ENCODE data around the gene CCDC91. TPM values are rescaled to one million over a fixed set of nuclear protein-coding genes. Genes with fewer than 3 reads are reported as not detected.

The CCDC91 gene
- total and polyA plus RNA-seq, 9 of the 15 experiments (the other 6 are each of a cell fraction or from before 2014, with no cell fraction given) = 10.1 to 31.1 (median 26.3) TPM

DNA sequence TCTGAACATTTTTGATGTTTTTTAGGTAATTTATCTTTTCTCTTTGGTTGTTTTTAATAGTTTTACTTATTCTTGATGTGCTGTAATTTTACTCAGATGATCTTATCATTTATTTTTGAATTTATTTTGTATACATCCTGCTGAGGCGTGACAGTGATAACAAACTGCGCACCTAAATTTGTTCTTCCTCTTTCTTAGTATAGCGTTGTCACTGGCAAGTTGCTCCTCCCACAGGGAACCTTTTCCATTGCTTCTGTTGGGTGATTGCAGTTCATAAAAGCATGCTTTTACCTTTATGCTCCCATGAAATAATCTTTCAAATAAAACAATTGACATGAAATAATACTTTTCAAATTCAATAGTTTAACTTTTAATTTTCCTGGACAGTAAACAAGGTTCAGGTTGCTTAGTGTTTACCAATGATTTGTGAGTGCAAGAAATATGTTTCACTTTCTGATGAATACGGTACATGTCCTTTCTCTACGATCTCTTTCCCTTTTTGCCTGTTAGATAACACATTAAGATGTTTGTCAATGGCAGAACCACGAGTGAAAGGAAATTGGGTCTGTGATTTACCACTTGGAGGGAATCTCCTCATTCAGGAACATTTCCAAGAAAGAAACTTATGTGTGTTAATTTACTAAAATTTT, 223.3 kb downstream of the CCDC91 start:
- peak in 2 of 4 experiments; percentile 20 to 39 for DNase-seq (ENCODE audit: extremely low read depth in 1 of 4, low spot score in 3 of 4)
- in situ Hi-C loops (cut with MboI) (no loop called here), intact Hi-C loops (cut with micrococcal nuclease) (no loop called here)
- Histone ChIP-seq H4K20me1 (replicated peaks; ENCODE audit: control insufficient read depth, insufficient read depth, low read length) (no peaks in the 10 kb centered on the region), H3K9me3 (replicated peaks; ENCODE audit: control insufficient read depth, insufficient read depth, low read depth, low read length) (0 out of 2 replicates have a peak, but pooled peaks cover 3% of the 10 kb centered on the region), H3K4me1 (replicated peaks in 1 of 2; ENCODE audit: control insufficient read depth in 2 of 2, insufficient read depth in 2 of 2, low read length in 2 of 2) (no peaks in the 10 kb centered on the region; a peak in 2 of 5 replicates), H3K4me2 (ENCODE audit: insufficient read depth, low read length) (peak overlapping the region; percentile 53; the same call in 1 of the 2 replicates), H3K27me3 (ENCODE audit: control insufficient read depth in 2 of 2, insufficient read depth in 2 of 2, low read length in 2 of 2) (no peaks in the 10 kb centered on the region), H3K36me3 (ENCODE audit: control insufficient read depth, insufficient read depth, low read length) (no peaks in the 10 kb centered on the region; the same call in 2 of the 3 replicates), H3K27ac (ENCODE audit: extremely low read depth, low read depth, low read length) (peak overlapping the region; percentile 58), H2AFZ (ENCODE audit: low read depth, low read length) (peak overlapping the region; percentile 35), H3K9me1 (ENCODE audit: control insufficient read depth, insufficient read depth, low read length) (no peaks in the 10 kb centered on the region), H3K79me2 (ENCODE audit: control insufficient read depth, insufficient read depth, low read length) (no peaks in the 10 kb centered on the region), H3K4me3 (no peak overlapping the region), H3K9ac (ENCODE audit: insufficient read depth in 1 of 2, low read depth in 2 of 2, low read length in 2 of 2) (0 out of 4 replicates have a peak overlapping the region, but pooled peaks of 1 of the 2 experiments have one; percentile 7)
- ATAC-seq = peak; percentile 83
- POLR2A ChIA-PET = interaction anchor here (1.0 kb wide), 1 partner anchor 12 kb away, joined by 3 read pairs; no protein-coding TSS in a partner anchor
- FAIRE-seq = no peak
- no TSS peak for BruUV-seq (replicated peaks)
- WGBS (ENCODE audit: insufficient coverage, low coverage, missing lambda C conversion rate) = 25% methylated on average over 6 of the region's 6 CpGs
- CTCF ChIA-PET (ENCODE audit: low intra/inter-chr PET ratio) = no interaction called here
- TF ChIP-seq SPI1 (IDR thresholded peaks at IDR 0.05; ENCODE audit: borderline replicate concordance, low read depth, low read length) = peak; percentile 49
- TF ChIP-seq TGIF2 (CRISPR knock-in tag; IDR thresholded peaks at IDR 0.05) = no peak
- TF ChIP-seq TRIM28 (IDR thresholded peaks at IDR 0.05) = no peak
- no peak for TF ChIP-seq ELK1 (CRISPR knock-in tag; IDR thresholded peaks at IDR 0.05)
- no peak for TF ChIP-seq ZNF232 (CRISPR knock-in tag; IDR thresholded peaks at IDR 0.05)
- TF ChIP-seq MXI1 (IDR thresholded peaks at IDR 0.05; ENCODE audit: low read depth, low read length) = no peak
- no peak for TF ChIP-seq FIP1L1 (IDR thresholded peaks at IDR 0.05; ENCODE audit: low read depth, low read length, poor library complexity, severe bottlenecking)
- TF ChIP-seq ESRRA (IDR thresholded peaks at IDR 0.05; ENCODE audit: borderline replicate concordance, low read depth) = no peak
- TF ChIP-seq ZFP1 (CRISPR knock-in tag; IDR thresholded peaks at IDR 0.05) = no peak
- no peak for TF ChIP-seq MEIS2 (IDR thresholded peaks at IDR 0.05; ENCODE audit: partially characterized antibody)
- no peak for TF ChIP-seq SAFB2 (IDR thresholded peaks at IDR 0.05; ENCODE audit: borderline replicate concordance, low read depth, low read length, severe bottlenecking)
- no peak for TF ChIP-seq POLR2G (IDR thresholded peaks at IDR 0.05; ENCODE audit: low read depth, low read length)
- peak; percentile 52 for TF ChIP-seq CXXC5 (CRISPR knock-in tag; IDR thresholded peaks at IDR 0.05)
- no peak for TF ChIP-seq DPF2 (IDR thresholded peaks at IDR 0.05)
- no peak for TF ChIP-seq U2AF2 (optimal IDR thresholded peaks at IDR 0.05; ENCODE audit: low read depth, low read length)
- TF ChIP-seq, protein P1, sequence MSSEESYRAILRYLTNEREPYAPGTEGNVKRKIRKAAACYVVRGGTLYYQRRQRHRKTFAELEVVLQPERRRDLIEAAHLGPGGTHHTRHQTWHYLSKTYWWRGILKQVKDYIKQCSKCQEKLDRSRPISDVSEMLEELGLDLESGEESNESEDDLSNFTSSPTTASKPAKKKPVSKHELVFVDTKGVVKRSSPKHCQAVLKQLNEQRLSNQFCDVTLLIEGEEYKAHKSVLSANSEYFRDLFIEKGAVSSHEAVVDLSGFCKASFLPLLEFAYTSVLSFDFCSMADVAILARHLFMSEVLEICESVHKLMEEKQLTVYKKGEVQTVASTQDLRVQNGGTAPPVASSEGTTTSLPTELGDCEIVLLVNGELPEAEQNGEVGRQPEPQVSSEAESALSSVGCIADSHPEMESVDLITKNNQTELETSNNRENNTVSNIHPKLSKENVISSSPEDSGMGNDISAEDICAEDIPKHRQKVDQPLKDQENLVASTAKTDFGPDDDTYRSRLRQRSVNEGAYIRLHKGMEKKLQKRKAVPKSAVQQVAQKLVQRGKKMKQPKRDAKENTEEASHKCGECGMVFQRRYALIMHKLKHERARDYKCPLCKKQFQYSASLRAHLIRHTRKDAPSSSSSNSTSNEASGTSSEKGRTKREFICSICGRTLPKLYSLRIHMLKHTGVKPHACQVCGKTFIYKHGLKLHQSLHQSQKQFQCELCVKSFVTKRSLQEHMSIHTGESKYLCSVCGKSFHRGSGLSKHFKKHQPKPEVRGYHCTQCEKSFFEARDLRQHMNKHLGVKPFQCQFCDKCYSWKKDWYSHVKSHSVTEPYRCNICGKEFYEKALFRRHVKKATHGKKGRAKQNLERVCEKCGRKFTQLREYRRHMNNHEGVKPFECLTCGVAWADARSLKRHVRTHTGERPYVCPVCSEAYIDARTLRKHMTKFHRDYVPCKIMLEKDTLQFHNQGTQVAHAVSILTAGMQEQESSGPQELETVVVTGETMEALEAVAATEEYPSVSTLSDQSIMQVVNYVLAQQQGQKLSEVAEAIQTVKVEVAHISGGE (CRISPR knock-in tag; IDR thresholded peaks at IDR 0.05) = no peak
- no peak for TF ChIP-seq MTA3 (IDR thresholded peaks at IDR 0.05; ENCODE audit: borderline replicate concordance)
- TF ChIP-seq ZNF354B (CRISPR knock-in tag; IDR thresholded peaks at IDR 0.05) = no peak
- TF ChIP-seq SMARCA4 (IDR thresholded peaks at IDR 0.05) = peak; percentile 26; the same call in 1 of the 2 replicates
